Activated CD4-positive, alpha-beta T cell treated with anti-CD3 and anti-CD28 coated beads for 36 hours (primary cell): ENCODE measurements around the gene SNRNP35. TPM values are rescaled to one million over a fixed set of nuclear protein-coding genes. Genes with fewer than 3 reads are reported as not detected.
"Not testable (repeated sequence)": the region's sequence is repeated elsewhere in the genome, so short reads cannot be mapped to it uniquely, and the experiment has no call there.

Experiments
- ATAC-seq: fragments of 200-7000 bp; cut with Tn5 transposase; one replicate; pipeline ENCODE4 v1.10.0; 2021; ENCODE audit warnings: mild to moderate bottlenecking, moderate library complexity
- CTCF ChIA-PET: fragments of 350-600 bp; sonication (Branson Sonifier 250); formaldehyde crosslinking; loops from one replicate; lab custom pipeline; 2021; ENCODE audit warnings: antibody characterized with exemption; lab: Charles Lee
- POLR2A ChIA-PET: fragments of 350-600 bp; sonication (Branson Sonifier 250); formaldehyde crosslinking; loops from one replicate; lab custom pipeline; 2021; ENCODE audit warnings: antibody characterized with exemption, inconsistent platforms; lab: Charles Lee
- DNase-seq: peaks from one replicate; pipeline ENCODE4 v3.0.0-alpha.2; 2020
- H3K27ac Mint-ChIP-seq: one replicate; pipeline ENCODE4 v1.8.0; 2021; ENCODE audit warnings: mixed read lengths
- H3K27me3 Mint-ChIP-seq: one replicate; pipeline ENCODE4 v1.8.0; 2021; ENCODE audit warnings: mixed read lengths
- H3K36me3 Mint-ChIP-seq: one replicate; pipeline ENCODE4 v1.8.0; 2021; ENCODE audit warnings: low read depth, mixed read lengths
- H3K4me1 Mint-ChIP-seq: one replicate; pipeline ENCODE4 v1.8.0; 2021; ENCODE audit warnings: mixed read lengths
- H3K4me3 Mint-ChIP-seq: one replicate; pipeline ENCODE4 v1.8.0; 2021; ENCODE audit warnings: mild to moderate bottlenecking, moderate library complexity, mixed read lengths
- H3K9me3 Mint-ChIP-seq: one replicate; pipeline ENCODE4 v1.8.0; 2021; ENCODE audit warnings: low read depth, mixed read lengths
- intact Hi-C, 2 experiments: fragments of 100-400 bp; cut with DNase I in 1 of 2; cut with micrococcal nuclease in 1 of 2; formaldehyde crosslinking; loops; one replicate each; pipeline versions ENCODE4 v1.14.2 to v1.15.1; 2022 to 2024; cut with DNase I, micrococcal nuclease
- total RNA-seq, 2 experiments: library from RNA; stranded (reverse); gene quantifications; one replicate each; pipeline ENCODE4 v1.2.3, GENCODE V29; 2021

The SNRNP35 gene
- total RNA-seq, 2 experiments from 2014 or later = 24.1 to 24.8 TPM

GRCh38 chr12:123489580-123489979, 31.6 kb downstream of the SNRNP35 start:
- Mint-ChIP-seq H3K9me3 (no peaks in the 10 kb centered on the region), H3K27ac (no peak overlapping the region), H3K36me3 (no peaks in the 10 kb centered on the region), H3K4me3 (no peak overlapping the region), H3K27me3 (no peaks in the 10 kb centered on the region), H3K4me1 (peaks cover 5% of the 10 kb centered on the region)
- no peak for DNase-seq
- ChIA-PET CTCF (no interaction called here), POLR2A (no interaction called here)
- no peak for ATAC-seq
- intact Hi-C loops = loop anchor here in 1 of 2 experiments (10.0 kb wide), 1 partner anchor 495 kb away; no protein-coding TSS in a partner anchor

- no peaks in the 10 kb centered on the region for H3K9me3 Mint-ChIP-seq
- ATAC-seq (no peak), DNase-seq (no peak)
- H3K27me3 Mint-ChIP-seq = no peaks in the 10 kb centered on the region
- H3K4me1 Mint-ChIP-seq = no peaks in the 10 kb centered on the region
- CTCF ChIA-PET = no interaction called here
- POLR2A ChIA-PET = no interaction called here
- no peak overlapping the region for H3K4me3 Mint-ChIP-seq
- H3K27ac Mint-ChIP-seq = no peak overlapping the region
- H3K36me3 Mint-ChIP-seq = no peaks in the 10 kb centered on the region
- intact Hi-C loops = no loop called here
Observed at GRCh38 chr12:123490089-123490488, 32.1 kb downstream of the SNRNP35 start.

DNA sequence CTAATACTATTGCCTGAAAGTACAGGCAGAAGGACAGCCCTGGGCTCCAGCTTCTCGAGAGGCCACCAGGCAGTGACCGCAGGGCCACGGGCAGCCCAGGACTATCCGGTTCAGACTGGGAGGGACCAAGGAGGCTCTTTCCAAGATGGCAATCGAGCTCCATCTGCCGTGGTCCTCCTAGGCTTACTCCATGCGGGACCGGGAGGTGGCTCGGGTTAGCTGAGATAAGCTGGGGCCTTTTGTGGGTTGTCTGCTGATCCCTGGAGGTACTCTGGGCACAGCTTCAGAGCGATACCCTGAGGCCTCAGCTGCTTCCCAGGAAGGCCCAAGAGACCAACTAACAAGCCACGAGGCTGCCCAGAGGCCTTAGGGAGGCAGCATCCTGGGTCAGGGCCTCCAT, 33.1 kb downstream of the SNRNP35 start:
- intact Hi-C loops = no loop called here
- DNase-seq (no peak), ATAC-seq (no peak)
- Mint-ChIP-seq H3K4me3 (no peak overlapping the region), H3K9me3 (no peaks in the 10 kb centered on the region), H3K36me3 (no peaks in the 10 kb centered on the region), H3K27me3 (no peaks in the 10 kb centered on the region), H3K27ac (no peak overlapping the region), H3K4me1 (no peaks in the 10 kb centered on the region)
- ChIA-PET POLR2A (no interaction called here), CTCF (interaction anchor here (0.6 kb wide), 1 partner anchor 92 kb away, joined by 3 read pairs; no protein-coding TSS in a partner anchor)

DNA sequence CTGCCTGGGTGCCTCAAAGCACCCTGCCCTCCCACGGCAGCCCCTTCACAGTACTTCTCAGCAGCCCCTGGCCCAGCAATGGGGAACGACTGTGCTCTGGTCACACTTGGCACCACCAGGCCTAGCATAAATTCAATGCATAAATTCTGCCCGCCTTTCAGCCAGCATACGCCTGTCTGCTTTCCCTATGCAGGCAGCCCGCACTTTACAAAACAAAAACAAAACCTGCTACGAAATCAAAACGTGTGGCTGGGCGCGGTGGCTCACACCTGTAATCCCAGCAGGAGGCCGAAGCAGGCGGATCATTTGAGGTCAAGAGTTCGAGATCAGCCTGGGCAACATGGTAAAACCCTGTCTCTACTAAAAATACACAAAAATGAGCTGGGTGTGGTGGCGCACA, 33.5 kb downstream of the SNRNP35 start:
- no peaks in the 10 kb centered on the region for H3K27me3 Mint-ChIP-seq
- H3K27ac Mint-ChIP-seq = no peak overlapping the region
- no peak for DNase-seq
- no peak for ATAC-seq
- H3K36me3 Mint-ChIP-seq = no peaks in the 10 kb centered on the region
- no peaks in the 10 kb centered on the region for H3K4me1 Mint-ChIP-seq
- H3K9me3 Mint-ChIP-seq = no peaks in the 10 kb centered on the region
- intact Hi-C loops = no loop called here
- no peak overlapping the region for H3K4me3 Mint-ChIP-seq
- ChIA-PET CTCF (no interaction called here), POLR2A (no interaction called here)

- intact Hi-C loops, H3K27me3 Mint-ChIP-seq, ATAC-seq, DNase-seq, H3K27ac Mint-ChIP-seq, H3K4me1 Mint-ChIP-seq, CTCF ChIA-PET, H3K9me3 Mint-ChIP-seq, H3K4me3 Mint-ChIP-seq, H3K36me3 Mint-ChIP-seq, POLR2A ChIA-PET: not testable (repeated sequence)
Observed at GRCh38 chr12:123492339-123493039, 34.5 kb downstream of the SNRNP35 start.

DNA sequence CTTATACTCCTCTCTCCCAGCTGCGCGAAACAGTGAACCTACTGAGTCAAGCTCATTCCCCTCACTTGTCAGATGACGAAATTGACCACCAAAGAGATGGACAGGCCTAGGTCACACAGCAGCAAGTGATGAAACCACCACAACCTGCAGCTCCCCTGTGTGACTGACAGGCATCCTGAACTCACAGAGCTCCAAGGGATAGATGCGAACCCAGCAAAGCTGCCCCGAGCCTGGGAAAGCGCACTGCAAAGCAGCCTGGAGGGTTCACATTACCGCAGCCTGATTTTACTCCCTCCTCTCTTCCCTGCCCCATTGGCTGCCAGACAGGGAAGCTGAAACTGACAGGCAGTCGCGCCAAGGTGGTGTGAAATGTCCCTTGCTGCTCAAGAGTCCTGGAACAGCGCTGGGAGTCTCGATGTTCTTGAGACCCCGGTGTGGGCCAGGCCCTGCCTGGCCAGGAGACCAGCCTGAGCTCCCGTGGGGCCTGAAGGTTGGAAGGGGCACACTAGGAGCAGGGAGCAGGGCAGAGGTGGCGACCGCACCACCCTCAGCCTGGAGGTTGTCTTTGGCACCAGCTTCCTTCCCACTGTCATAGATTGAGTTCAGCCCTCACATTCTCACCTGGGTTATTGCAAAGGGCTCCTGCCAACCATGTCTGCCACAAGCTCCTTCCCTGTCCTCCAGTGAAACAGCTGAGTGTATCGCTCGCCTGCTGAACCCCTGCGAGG, 36.3 kb downstream of the SNRNP35 start:
- Mint-ChIP-seq H3K4me3 (no peak overlapping the region), H3K9me3 (no peaks in the 10 kb centered on the region), H3K27me3 (no peaks in the 10 kb centered on the region), H3K27ac (no peak overlapping the region), H3K36me3 (no peaks in the 10 kb centered on the region), H3K4me1 (no peaks in the 10 kb centered on the region)
- CTCF ChIA-PET = interaction anchor here (0.6 kb wide), 1 partner anchor 1342 kb away, joined by 3 read pairs; no protein-coding TSS in a partner anchor
- intact Hi-C loops = no loop called here
- POLR2A ChIA-PET = interaction anchor here (0.6 kb wide), 1 partner anchor 12 kb away, joined by 3 read pairs; no protein-coding TSS in a partner anchor
- ATAC-seq (no peak), DNase-seq (no peak)

- intact Hi-C loops = no loop called here
- Mint-ChIP-seq H3K4me1 (no peaks in the 10 kb centered on the region), H3K27ac (no peak overlapping the region), H3K4me3 (no peak overlapping the region), H3K36me3 (peaks cover 2% of the 10 kb centered on the region), H3K27me3 (no peaks in the 10 kb centered on the region), H3K9me3 (no peaks in the 10 kb centered on the region)
- DNase-seq (no peak), ATAC-seq (no peak)
- CTCF ChIA-PET = no interaction called here
- POLR2A ChIA-PET = no interaction called here
Observed at GRCh38 chr12:123497065-123497464, 39.1 kb downstream of the SNRNP35 start.

DNA sequence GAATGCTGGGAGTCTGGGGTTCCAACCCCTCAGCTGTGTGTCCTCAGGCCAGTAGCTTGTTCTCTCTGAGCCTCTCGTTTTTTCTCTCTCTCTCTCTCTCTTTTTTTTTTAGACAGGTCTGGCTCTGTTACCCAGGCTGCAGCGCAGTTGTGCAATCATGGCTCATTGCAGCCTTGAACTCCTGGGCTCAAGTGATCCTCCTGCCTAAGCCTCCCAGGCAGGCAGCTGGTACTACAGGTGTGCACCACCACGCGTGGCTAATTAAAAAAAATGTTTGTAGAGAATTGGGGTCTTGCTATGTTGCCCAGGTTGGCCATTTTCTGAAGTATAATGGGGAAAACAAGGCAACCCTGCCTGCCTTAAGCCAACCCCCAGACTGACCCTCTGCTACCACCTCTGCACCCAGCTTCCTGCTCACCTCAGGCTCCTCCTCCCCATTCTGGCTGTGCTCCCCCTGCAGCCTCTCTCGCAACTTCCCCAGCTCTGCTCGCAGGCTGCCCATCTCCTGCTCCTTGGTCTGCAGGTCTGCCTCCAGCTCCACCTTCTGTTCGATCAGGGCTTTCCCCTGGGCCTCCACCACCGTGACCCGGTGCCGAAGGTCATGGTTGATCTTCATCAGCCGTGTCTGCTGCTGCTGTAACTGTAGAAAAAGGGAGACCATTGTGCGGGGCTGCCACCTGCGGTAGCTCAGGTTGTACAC, 40.3 kb downstream of the SNRNP35 start:
- intact Hi-C loops = no loop called here
- CTCF ChIA-PET = interaction anchor here (1.0 kb wide), 1 partner anchor 9 kb away, joined by 3 read pairs; no protein-coding TSS in a partner anchor
- Mint-ChIP-seq H3K27me3 (no peaks in the 10 kb centered on the region), H3K4me1 (no peaks in the 10 kb centered on the region), H3K36me3 (peaks cover 2% of the 10 kb centered on the region), H3K9me3 (no peaks in the 10 kb centered on the region), H3K4me3 (no peak overlapping the region), H3K27ac (no peak overlapping the region)
- ATAC-seq (no peak), DNase-seq (no peak)
- POLR2A ChIA-PET = no interaction called here

DNA sequence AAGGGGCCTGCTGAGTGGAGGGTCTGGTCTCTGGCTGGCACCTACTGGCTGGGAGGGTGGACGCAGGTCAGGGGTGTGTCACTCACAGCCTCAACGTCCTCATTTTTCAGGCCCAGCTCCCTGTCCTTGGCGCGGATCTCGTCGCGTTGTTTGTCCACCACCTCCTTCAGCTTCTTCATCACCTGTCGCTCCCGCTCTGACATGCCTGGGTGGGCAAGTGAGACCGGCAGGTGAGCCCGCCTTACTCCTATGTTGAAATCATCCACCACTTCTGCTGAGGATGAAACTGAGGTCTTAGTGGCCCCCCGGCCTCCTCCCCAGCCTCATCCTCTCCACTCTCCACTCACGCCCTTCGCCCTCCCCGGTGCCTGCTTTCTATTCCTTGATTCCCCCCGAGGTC, 41.4 kb downstream of the SNRNP35 start:
- intact Hi-C loops = no loop called here
- Mint-ChIP-seq H3K27ac (no peak overlapping the region), H3K4me1 (no peaks in the 10 kb centered on the region), H3K9me3 (no peaks in the 10 kb centered on the region), H3K4me3 (no peak overlapping the region), H3K36me3 (peaks cover 2% of the 10 kb centered on the region), H3K27me3 (no peaks in the 10 kb centered on the region)
- POLR2A ChIA-PET = no interaction called here
- no peak for ATAC-seq
- DNase-seq = no peak
- CTCF ChIA-PET = no interaction called here

GRCh38 chr12:123502163-123502704, 44.3 kb downstream of the SNRNP35 start:
- POLR2A ChIA-PET = no interaction called here
- H3K4me3 Mint-ChIP-seq = no peak overlapping the region
- DNase-seq (no peak), ATAC-seq (no peak)
- no peak overlapping the region for H3K27ac Mint-ChIP-seq
- CTCF ChIA-PET = interaction anchor here (1.0 kb wide), 1 partner anchor 81 kb away, joined by 4 read pairs; no protein-coding TSS in a partner anchor
- H3K36me3 Mint-ChIP-seq = peaks cover 2% of the 10 kb centered on the region
- no peaks in the 10 kb centered on the region for H3K4me1 Mint-ChIP-seq
- no peaks in the 10 kb centered on the region for H3K27me3 Mint-ChIP-seq
- intact Hi-C loops = no loop called here
- no peaks in the 10 kb centered on the region for H3K9me3 Mint-ChIP-seq

DNA sequence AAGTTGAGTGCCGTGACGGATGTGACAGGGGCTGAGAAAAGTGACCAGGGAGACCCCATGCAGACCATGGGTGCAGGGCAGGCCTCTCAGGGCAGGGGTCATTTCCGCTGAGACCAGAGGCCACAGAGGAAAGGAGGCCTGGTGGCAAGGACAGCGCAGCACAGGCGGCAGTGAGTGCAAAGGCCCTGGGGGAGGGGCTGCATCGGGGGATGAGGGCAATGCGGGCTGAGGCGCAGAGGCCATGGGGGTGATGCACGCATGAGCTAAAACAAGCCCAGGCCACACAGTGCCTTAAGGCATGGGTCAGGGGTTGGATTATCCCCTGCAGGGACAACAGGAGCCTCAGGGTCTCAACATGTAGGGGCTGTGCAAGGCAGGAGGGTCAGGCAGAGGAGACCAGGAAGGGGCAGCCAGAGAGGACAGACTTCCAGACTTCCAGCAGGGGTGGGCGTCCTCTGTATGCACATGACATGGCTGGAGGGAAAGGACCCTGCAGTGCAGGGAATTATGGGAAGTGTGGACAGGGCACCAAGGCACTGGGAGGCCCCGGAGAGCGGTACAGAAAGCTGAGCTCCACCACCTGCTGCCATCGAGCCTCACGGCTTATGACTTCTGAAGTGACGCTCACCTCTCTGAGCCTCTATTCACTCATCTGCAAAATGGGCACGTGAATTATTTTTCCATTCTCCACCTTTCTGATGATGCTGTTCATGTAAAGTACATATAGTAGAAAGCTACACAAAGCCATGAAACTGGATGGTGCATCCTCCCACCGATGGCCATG, 48.3 kb downstream of the SNRNP35 start:
- CTCF ChIA-PET = interaction anchor here (0.6 kb wide), 1 partner anchor 8 kb away, joined by 3 read pairs; no protein-coding TSS in a partner anchor
- POLR2A ChIA-PET = interaction anchor here (0.6 kb wide), 1 partner anchor 11 kb away, joined by 3 read pairs; no protein-coding TSS in a partner anchor
- intact Hi-C loops = no loop called here
- Mint-ChIP-seq H3K4me1 (no peaks in the 10 kb centered on the region), H3K36me3 (no peaks in the 10 kb centered on the region), H3K9me3 (no peaks in the 10 kb centered on the region), H3K27me3 (no peaks in the 10 kb centered on the region), H3K4me3 (no peak overlapping the region), H3K27ac (no peak overlapping the region)
- DNase-seq = no peak
- ATAC-seq = no peak
